GM18861 (cell line): Measurements from ENCODE around the gene ARL4D.
"Not testable (repeated sequence)": the region's sequence is repeated elsewhere in the genome, so short reads cannot be mapped to it uniquely, and the experiment has no call there.

Source experiments
- ATAC-seq: cut with Tn5 transposase; IDR thresholded peaks from one replicate; pipeline ENCODE4 v1.9.1; 2021; ENCODE audit not compliant: unreplicated experiment

Gene ARL4D

GRCh38 chr17:43393944-43394482 is 4.8 kb upstream of the ARL4D start:
- ATAC-seq = no peak

GRCh38 chr17:43394696-43395095 is 4.1 kb upstream of the ARL4D start:
- ATAC-seq = not testable (repeated sequence)

- ATAC-seq = no peak
Measured at GRCh38 chr17:43395165-43395564, 3.6 kb upstream of the ARL4D start.

- ATAC-seq = no peak
Measured at GRCh38 chr17:43396491-43397060, 2.2 kb upstream of the ARL4D start.

- no peak for ATAC-seq
Measured at GRCh38 chr17:43399839-43400328, 1.1 kb downstream of the ARL4D start.

- no peak for ATAC-seq
Measured at GRCh38 chr17:43400943-43401717, 2.3 kb downstream of the ARL4D start.

GRCh38 chr17:43402078-43402477 is 3.3 kb downstream of the ARL4D start:
- ATAC-seq = no peak

- ATAC-seq = no peak
Measured at GRCh38 chr17:43402567-43402966, 3.8 kb downstream of the ARL4D start.

- ATAC-seq = no peak
Measured at GRCh38 chr17:43403846-43404245, 5.1 kb downstream of the ARL4D start.

- no peak for ATAC-seq
Measured at GRCh38 chr17:43405861-43406260, 7.1 kb downstream of the ARL4D start.

GRCh38 chr17:43406676-43407645 is 8.2 kb downstream of the ARL4D start:
- no peak for ATAC-seq

- ATAC-seq = no peak
Measured at GRCh38 chr17:43409131-43409530, 10.3 kb downstream of the ARL4D start.

GRCh38 chr17:43410557-43411368 is 12.0 kb downstream of the ARL4D start:
- no peak for ATAC-seq

GRCh38 chr17:43411369-43411677 is 12.5 kb downstream of the ARL4D start:
- no peak for ATAC-seq

GRCh38 chr17:43411749-43412148 is 13.0 kb downstream of the ARL4D start:
- no peak for ATAC-seq

- no peak for ATAC-seq
Measured at GRCh38 chr17:43412166-43412565, 13.4 kb downstream of the ARL4D start.

- no peak for ATAC-seq
Measured at GRCh38 chr17:43416998-43417890, 18.5 kb downstream of the ARL4D start.

- ATAC-seq = no peak
Measured at GRCh38 chr17:43418441-43419374, 19.9 kb downstream of the ARL4D start.
